ENCODE measurements around the gene KIDINS220. TPM values are rescaled to one million over a fixed set of nuclear protein-coding genes. Genes with fewer than 3 reads are reported as not detected.

The KIDINS220 gene
- total RNA-seq, 1 experiment from 2014 or later, result 29.3 TPM

DNA sequence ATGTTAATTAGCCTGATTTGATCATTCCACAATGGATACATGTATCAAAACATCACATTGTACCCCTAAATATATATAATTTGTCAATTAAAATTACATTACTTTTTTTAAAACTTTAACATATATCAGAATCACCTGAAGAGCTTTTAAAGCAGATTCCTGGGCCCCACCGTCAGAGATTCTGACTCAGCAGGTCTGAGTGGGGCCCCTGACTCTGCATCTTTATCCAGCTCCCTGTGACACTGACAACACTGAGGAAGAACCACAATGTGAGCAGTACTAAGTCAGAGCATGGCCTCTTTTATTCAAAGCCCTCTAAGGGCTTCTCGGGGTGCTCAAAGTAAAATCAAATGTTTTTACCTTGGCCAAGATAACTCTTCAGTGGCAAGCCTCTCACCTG lies 9.7 kb downstream of the KIDINS220 start:
- no peak overlapping the region for H2BK120ac ChIP-seq (ENCODE audit: low read depth, low read length, poor library complexity, severe bottlenecking)
- no peak overlapping the region for H2BK20ac ChIP-seq (ENCODE audit: low read depth, low read length, poor library complexity, severe bottlenecking)
- TF ChIP-seq, protein P1, sequence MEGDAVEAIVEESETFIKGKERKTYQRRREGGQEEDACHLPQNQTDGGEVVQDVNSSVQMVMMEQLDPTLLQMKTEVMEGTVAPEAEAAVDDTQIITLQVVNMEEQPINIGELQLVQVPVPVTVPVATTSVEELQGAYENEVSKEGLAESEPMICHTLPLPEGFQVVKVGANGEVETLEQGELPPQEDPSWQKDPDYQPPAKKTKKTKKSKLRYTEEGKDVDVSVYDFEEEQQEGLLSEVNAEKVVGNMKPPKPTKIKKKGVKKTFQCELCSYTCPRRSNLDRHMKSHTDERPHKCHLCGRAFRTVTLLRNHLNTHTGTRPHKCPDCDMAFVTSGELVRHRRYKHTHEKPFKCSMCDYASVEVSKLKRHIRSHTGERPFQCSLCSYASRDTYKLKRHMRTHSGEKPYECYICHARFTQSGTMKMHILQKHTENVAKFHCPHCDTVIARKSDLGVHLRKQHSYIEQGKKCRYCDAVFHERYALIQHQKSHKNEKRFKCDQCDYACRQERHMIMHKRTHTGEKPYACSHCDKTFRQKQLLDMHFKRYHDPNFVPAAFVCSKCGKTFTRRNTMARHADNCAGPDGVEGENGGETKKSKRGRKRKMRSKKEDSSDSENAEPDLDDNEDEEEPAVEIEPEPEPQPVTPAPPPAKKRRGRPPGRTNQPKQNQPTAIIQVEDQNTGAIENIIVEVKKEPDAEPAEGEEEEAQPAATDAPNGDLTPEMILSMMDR (conservative IDR thresholded peaks at IDR 0.05), result no peak
- Mint-ChIP-seq H3K36me3 (ENCODE audit: insufficient read depth in 1 of 3, low read depth in 3 of 3) (peaks cover 0 to 7% (median 6%) of the 10 kb centered on the region in 3 experiments; a peak in 4 of 7 replicates), H3K9me3 (no peaks in the 10 kb centered on the region), H3K27me3 (ENCODE audit: low read depth) (no peaks in the 10 kb centered on the region), H3K4me1 (peaks cover 9 to 10% of the 10 kb centered on the region in 2 experiments), H3K27ac (no peak overlapping the region), H3K4me3 (no peak overlapping the region)
- no peak overlapping the region for H3K23ac ChIP-seq (ENCODE audit: insufficient read length, low read depth, low read length)
- no peak overlapping the region for H4K8ac ChIP-seq (replicated peaks; ENCODE audit: insufficient read length, low read depth, low read length)
- no peaks in the 10 kb centered on the region for H3K27me3 ChIP-seq (ENCODE audit: insufficient read depth, low read length)
- no CpG with 5 or more reads among the region's 2 CpGs for WGBS (ENCODE audit: extremely low coverage, insufficient read length, low lambda C conversion rate)
- peaks cover 2% of the 10 kb centered on the region; the same call in 1 of the 2 replicates for H3K79me2 ChIP-seq (ENCODE audit: insufficient read depth, low read length)
- no peak overlapping the region for H3T11ph ChIP-seq (ENCODE audit: low read length)
- H3K4ac ChIP-seq (ENCODE audit: low read depth, low read length), result no peak overlapping the region
- DNase-seq, result no peak
- no peak overlapping the region for H4K91ac ChIP-seq (ENCODE audit: insufficient read length, low read depth, low read length)
- no peaks in the 10 kb centered on the region for H3K9me3 ChIP-seq (ENCODE audit: control insufficient read depth, low read depth, low read length)
- H4K5ac ChIP-seq (ENCODE audit: insufficient read length, low read depth, low read length), result no peak overlapping the region
- H2BK5ac ChIP-seq (ENCODE audit: insufficient read length, low read length), result no peak overlapping the region
- no peaks in the 10 kb centered on the region for H3K79me1 ChIP-seq (ENCODE audit: insufficient read depth, low read depth, low read length, poor library complexity, severe bottlenecking)
- H3K23me2 ChIP-seq (ENCODE audit: insufficient read length, low read depth, low read length, poor library complexity, severe bottlenecking), result no peaks in the 10 kb centered on the region
- H3K4me1 ChIP-seq (ENCODE audit: insufficient read depth, low read length), result no peaks in the 10 kb centered on the region; the same call in 1 of the 2 replicates
- H3K56ac ChIP-seq (ENCODE audit: insufficient read length, low read depth, low read length), result no peak overlapping the region
- H4K20me1 ChIP-seq (ENCODE audit: control insufficient read depth, insufficient read depth, insufficient read length), result no peaks in the 10 kb centered on the region
- no peak overlapping the region for H3K18ac ChIP-seq (ENCODE audit: insufficient read length, low read depth, low read length)
- H2AFZ ChIP-seq (ENCODE audit: low read length), result no peak overlapping the region
- H2BK12ac ChIP-seq (ENCODE audit: insufficient read length, low read depth, low read length), result no peak overlapping the region
- no peak overlapping the region for H2BK15ac ChIP-seq (ENCODE audit: low read depth, low read length)
- no peak overlapping the region for H2AK5ac ChIP-seq (ENCODE audit: insufficient read length, low read length)
- no peak overlapping the region for H3K4me2 ChIP-seq (ENCODE audit: insufficient read depth, insufficient read length, low read length)
- no peak overlapping the region for H3K27ac ChIP-seq (ENCODE audit: insufficient read length, low read depth, low read length)
- no peak overlapping the region for H3K9ac ChIP-seq (ENCODE audit: extremely low read depth, insufficient read length, low read length)
- H3K14ac ChIP-seq (ENCODE audit: insufficient read depth, low read length), result no peak overlapping the region
